Duodenal mucosa (tissue), 2 donors: ENCODE measurements around the gene CCR9.
A peak's percentile ranks its signal among the peaks of the same experiment; 100 is the strongest.

Source experiments
- H3K27ac ChIP-seq: one replicate; pipeline ENCODE4 v1.7.0; 2013; ENCODE audit warnings: low read depth, low read length
- H3K27me3 ChIP-seq, 2 donors: one replicate each; pipeline ENCODE4 v1.7.0; 2013; ENCODE audit warnings: low read length in 2 of 2, control low read depth in 1 of 2; ENCODE audit not compliant: insufficient read depth in 2 of 2, control insufficient read depth in 1 of 2
- H3K36me3 ChIP-seq, 2 donors: one replicate each; pipeline ENCODE4 v1.7.0; 2013; ENCODE audit warnings: low read length in 2 of 2, control low read depth in 1 of 2; ENCODE audit not compliant: insufficient read depth in 2 of 2, control insufficient read depth in 1 of 2
- H3K4me1 ChIP-seq, 2 donors: one replicate each; pipeline ENCODE4 v1.7.0; 2013; ENCODE audit warnings: low read length in 2 of 2, control low read depth in 1 of 2; ENCODE audit not compliant: insufficient read depth in 2 of 2, control insufficient read depth in 1 of 2
- H3K4me3 ChIP-seq, 2 donors: one replicate each; pipeline ENCODE4 v1.7.0; 2013; ENCODE audit warnings: low read length in 2 of 2, low read depth in 1 of 2
- H3K9ac ChIP-seq, 2 donors: one replicate each; pipeline ENCODE4 v1.7.0; 2013; ENCODE audit warnings: low read length in 2 of 2, low read depth in 1 of 2
- H3K9me3 ChIP-seq, 2 donors: one replicate each; pipeline ENCODE4 v1.7.0; 2013; ENCODE audit warnings: low read length in 2 of 2, control low read depth in 1 of 2; ENCODE audit not compliant: control insufficient read depth in 1 of 2

CCR9 gene

DNA sequence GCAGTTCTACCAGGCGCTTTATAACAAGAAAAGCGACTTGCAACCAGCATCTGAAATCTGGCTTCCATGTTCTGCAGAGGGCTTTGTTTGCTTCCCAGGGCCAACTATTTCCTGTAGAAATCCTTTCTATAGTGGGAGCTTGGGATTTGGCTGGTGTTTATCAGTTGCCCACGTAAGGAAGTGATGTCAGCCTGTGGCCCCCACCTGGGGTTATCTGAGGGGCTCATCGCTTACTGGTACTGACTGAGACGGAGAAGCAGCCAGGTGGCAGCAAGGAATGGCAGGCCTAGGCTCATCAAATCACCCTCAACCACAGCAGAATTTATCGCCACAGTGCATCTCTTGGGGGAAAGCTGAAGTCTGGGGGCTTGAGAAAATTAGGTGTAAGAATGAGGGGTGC is 14.6 kb upstream of the CCR9 start:
- H3K36me3 ChIP-seq, result no peaks in the 10 kb centered on the region
- no peak overlapping the region for H3K27ac ChIP-seq
- H3K4me1 ChIP-seq, result peaks cover 6 to 11% of the 10 kb centered on the region in 2 donors

DNA sequence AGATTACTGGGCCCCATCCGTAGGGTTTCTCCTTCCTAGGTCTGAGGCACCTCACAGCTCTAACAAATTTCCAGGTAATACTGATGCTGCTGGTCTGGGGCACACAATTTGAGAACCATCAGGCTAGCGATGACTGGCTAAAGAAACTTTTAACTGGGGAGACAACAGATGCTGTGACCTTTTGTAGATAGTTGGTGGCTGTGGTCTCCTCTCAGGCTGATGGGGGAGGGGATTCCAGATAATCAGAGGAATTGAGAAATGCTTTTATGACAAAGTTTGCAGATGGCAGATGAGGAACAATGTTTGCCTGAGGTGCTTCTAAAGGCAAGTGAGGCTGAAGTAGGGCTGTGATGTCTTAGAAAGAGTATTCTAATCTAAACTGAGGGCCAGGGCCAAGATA is 13.8 kb upstream of the CCR9 start:
- no peak overlapping the region for H3K4me3 ChIP-seq
- H3K27me3 ChIP-seq, result no peaks in the 10 kb centered on the region
- H3K36me3 ChIP-seq, result no peaks in the 10 kb centered on the region
- H3K27ac ChIP-seq, result no peak overlapping the region
- H3K9ac ChIP-seq, result no peak overlapping the region
- no peaks in the 10 kb centered on the region for H3K9me3 ChIP-seq
- peaks cover 6 to 11% of the 10 kb centered on the region in 2 donors for H3K4me1 ChIP-seq

More for the DNA sequence above, 14.6 kb upstream of the CCR9 start:
- H3K9ac ChIP-seq, result no peak overlapping the region
- H3K9me3 ChIP-seq, result no peaks in the 10 kb centered on the region
- no peaks in the 10 kb centered on the region for H3K27me3 ChIP-seq
- H3K4me3 ChIP-seq, result no peak overlapping the region

- Histone ChIP-seq H3K27me3 (no peaks in the 10 kb centered on the region), H3K9me3 (no peaks in the 10 kb centered on the region), H3K4me1 (peaks cover 6 to 11% of the 10 kb centered on the region in 2 donors), H3K36me3 (no peaks in the 10 kb centered on the region), H3K4me3 (no peak overlapping the region), H3K9ac (no peak overlapping the region), H3K27ac (no peak overlapping the region)
Measured at GRCh38 chr3:45873036-45873435, 13.3 kb upstream of the CCR9 start.

DNA sequence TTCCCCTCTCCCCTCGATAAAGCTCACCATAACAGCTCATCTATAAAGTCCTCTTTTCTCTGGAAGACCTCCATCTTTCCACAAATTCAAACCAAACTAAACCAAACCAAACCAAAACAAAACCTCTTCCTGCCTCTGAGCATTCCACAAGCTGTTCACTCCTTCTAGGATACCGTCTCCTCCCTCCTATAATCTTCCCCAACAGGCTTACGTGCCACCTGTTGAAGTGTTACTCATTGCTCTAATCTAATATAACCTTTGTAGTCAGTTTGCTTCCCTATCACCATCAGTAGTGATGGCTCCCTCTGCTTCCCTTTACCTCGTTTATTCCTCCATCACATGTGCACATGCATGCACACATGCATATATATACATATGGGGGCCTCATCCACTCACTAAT is 12.7 kb upstream of the CCR9 start:
- H3K9ac ChIP-seq, result no peak overlapping the region
- peaks cover 3 to 11% of the 10 kb centered on the region in 2 donors for H3K4me1 ChIP-seq
- no peak overlapping the region for H3K27ac ChIP-seq
- H3K4me3 ChIP-seq, result no peak overlapping the region
- H3K36me3 ChIP-seq, result no peaks in the 10 kb centered on the region
- H3K27me3 ChIP-seq, result no peaks in the 10 kb centered on the region
- no peaks in the 10 kb centered on the region for H3K9me3 ChIP-seq

- H3K27me3 ChIP-seq, result no peaks in the 10 kb centered on the region
- H3K36me3 ChIP-seq, result no peaks in the 10 kb centered on the region
- peaks cover 3 to 11% of the 10 kb centered on the region in 2 donors for H3K4me1 ChIP-seq
- H3K9me3 ChIP-seq, result no peaks in the 10 kb centered on the region
- H3K9ac ChIP-seq, result no peak overlapping the region
- no peak overlapping the region for H3K27ac ChIP-seq
- no peak overlapping the region for H3K4me3 ChIP-seq
Measured at GRCh38 chr3:45874677-45875346, 11.5 kb upstream of the CCR9 start.

GRCh38 chr3:45878124-45878523 is 8.2 kb upstream of the CCR9 start:
- no peaks in the 10 kb centered on the region for H3K9me3 ChIP-seq
- H3K4me1 ChIP-seq, result peaks cover 3 to 13% of the 10 kb centered on the region in 2 donors
- no peak overlapping the region for H3K27ac ChIP-seq
- no peaks in the 10 kb centered on the region for H3K27me3 ChIP-seq
- no peak overlapping the region for H3K4me3 ChIP-seq
- no peak overlapping the region for H3K9ac ChIP-seq
- H3K36me3 ChIP-seq, result no peaks in the 10 kb centered on the region

DNA sequence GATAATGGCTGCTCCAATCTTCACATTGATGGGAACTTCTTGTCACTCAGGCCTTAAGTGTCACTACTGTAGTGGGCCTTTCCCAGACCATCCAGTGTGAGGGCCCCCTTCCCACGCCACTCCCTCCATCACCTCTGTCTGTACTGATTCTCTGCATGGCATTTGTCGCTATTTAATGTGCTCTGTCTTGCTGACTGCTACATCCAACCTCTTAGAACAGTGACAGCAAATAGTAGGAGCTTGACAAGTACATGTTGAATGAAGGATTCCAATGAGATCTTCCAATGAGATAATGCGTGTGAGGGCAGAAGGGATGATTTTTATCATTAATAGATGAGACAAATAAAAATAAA is 5.6 kb upstream of the CCR9 start:
- H3K4me3 ChIP-seq, result no peak overlapping the region
- no peak overlapping the region for H3K9ac ChIP-seq
- peaks cover 0 to 4% of the 10 kb centered on the region in 2 donors for H3K4me1 ChIP-seq
- no peaks in the 10 kb centered on the region for H3K27me3 ChIP-seq
- H3K27ac ChIP-seq, result no peak overlapping the region
- no peaks in the 10 kb centered on the region for H3K36me3 ChIP-seq
- no peaks in the 10 kb centered on the region for H3K9me3 ChIP-seq

DNA sequence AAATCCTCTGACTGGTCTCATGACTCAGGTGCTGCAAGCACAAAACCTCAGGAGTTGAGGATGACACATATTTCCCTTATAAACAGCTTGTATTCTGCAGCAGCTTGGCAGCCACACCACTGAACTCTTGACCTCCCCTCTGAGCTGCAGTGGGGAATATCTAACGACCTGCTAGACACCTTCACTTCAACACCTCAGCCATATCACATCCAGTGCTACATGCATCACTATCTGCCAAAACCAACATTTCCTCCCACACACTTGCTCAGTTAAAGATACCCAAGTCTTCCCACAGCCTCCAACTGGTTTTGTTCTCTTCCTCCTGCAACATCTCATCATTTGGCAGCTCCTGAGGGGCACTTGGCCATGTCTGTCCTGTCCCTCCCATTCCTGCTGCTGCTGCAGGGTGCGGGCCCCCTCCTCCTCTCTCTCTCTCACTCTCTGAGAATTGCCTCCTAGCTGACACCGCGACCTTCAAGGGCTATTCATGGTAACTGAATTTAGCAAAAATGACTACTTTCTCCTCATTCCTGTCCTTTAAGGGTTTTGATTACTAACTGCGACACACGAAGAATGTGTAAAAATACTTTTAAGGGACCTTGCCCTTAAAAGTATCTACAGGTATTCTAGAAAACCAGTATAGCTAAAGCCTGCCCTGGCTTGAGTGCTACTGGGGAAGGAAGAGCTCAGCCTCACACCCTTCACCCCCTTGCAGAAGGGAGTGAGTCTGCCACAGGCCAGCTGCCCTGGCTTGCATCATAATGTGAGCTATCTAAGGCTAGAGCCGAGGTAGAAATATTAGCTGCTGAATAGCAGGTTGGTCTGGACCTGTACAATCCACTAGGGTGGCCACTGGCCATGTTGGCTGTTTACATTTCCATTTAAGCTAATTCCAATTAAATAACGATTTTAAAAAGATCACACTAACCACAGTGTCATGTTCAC is 5.0 kb upstream of the CCR9 start:
- no peak overlapping the region for H3K27ac ChIP-seq
- H3K4me3 ChIP-seq, result no peak overlapping the region
- H3K27me3 ChIP-seq, result no peaks in the 10 kb centered on the region
- H3K36me3 ChIP-seq, result no peaks in the 10 kb centered on the region
- H3K4me1 ChIP-seq, result peaks cover 0 to 4% of the 10 kb centered on the region in 2 donors
- no peak overlapping the region for H3K9ac ChIP-seq
- no peaks in the 10 kb centered on the region for H3K9me3 ChIP-seq

GRCh38 chr3:45884368-45885201 is 1.8 kb upstream of the CCR9 start:
- Histone ChIP-seq H3K4me3 (peak overlapping the region in 1 of 2 donors; percentile 44), H3K4me1 (peaks cover 0 to 4% of the 10 kb centered on the region in 2 donors), H3K9ac (peak overlapping the region in 1 of 2 donors; percentile 27), H3K27ac (no peak overlapping the region), H3K9me3 (no peaks in the 10 kb centered on the region), H3K36me3 (no peaks in the 10 kb centered on the region), H3K27me3 (no peaks in the 10 kb centered on the region)
